Sigmoid colon (tissue), 4 donors: ENCODE data around the gene NPHP1.

Experiments
- CTCF ChIP-seq, 4 experiments: fragments of 450-650 bp in 3 of 4; fragments of 200-600 bp in 1 of 4; IDR thresholded peaks; one replicate each; pipeline ENCODE4 v1.5.1; 2016 to 2019; ENCODE audit warnings: antibody characterized with exemption in 4 of 4, mild to moderate bottlenecking in 3 of 4, moderate library complexity in 2 of 4
- EP300 ChIP-seq, 4 donors: sonication (generic); formaldehyde crosslinking; IDR thresholded peaks; one replicate each; pipeline ENCODE4 v1.6.1; 2017; ENCODE audit warnings: antibody characterized with exemption in 4 of 4
- POLR2A ChIP-seq, 2 donors: fragments of 450-650 bp; IDR thresholded peaks; one replicate each; pipeline ENCODE4 v1.6.1; 2016; ENCODE audit warnings: antibody characterized with exemption in 2 of 2, mild to moderate bottlenecking in 2 of 2, moderate library complexity in 2 of 2

GRCh38 chr2:110101280-110101844, 103.5 kb downstream of the NPHP1 start:
- TF ChIP-seq EP300 (IDR thresholded peaks at IDR 0.05) (no peak), CTCF (IDR thresholded peaks at IDR 0.05) (no peak), POLR2A (IDR thresholded peaks at IDR 0.05) (no peak)
